PFSK-1 (cell line): Measurements from ENCODE around the gene TMPRSS11E.

Source experiments
- FOXP2 ChIP-seq: optimal IDR thresholded peaks from 2 replicates; pipeline ENCODE3; 2011; ENCODE audit warnings: borderline replicate concordance, control low read depth, inconsistent platforms; ENCODE audit not compliant: insufficient read depth; ENCODE audit errors: extremely low read length, extremely low read depth
- POLR2AphosphoS5 ChIP-seq: IDR thresholded peaks from 2 replicates; pipeline ENCODE4 v1.6.1; 2012; ENCODE audit warnings: low read depth, mild to moderate bottlenecking, control low read depth, low read length, moderate library complexity
- SIN3A ChIP-seq: IDR thresholded peaks from 2 replicates; pipeline ENCODE4 v1.6.1; 2012; ENCODE audit warnings: mild to moderate bottlenecking, low read length, moderate library complexity, borderline replicate concordance; ENCODE audit not compliant: insufficient read depth
- TAF1 ChIP-seq: IDR thresholded peaks from 2 replicates; pipeline ENCODE4 v1.6.1; 2012; ENCODE audit warnings: low read length, control low read depth, borderline replicate concordance; ENCODE audit not compliant: insufficient read depth
- TF ChIP-seq, protein P1 (sequence below), 2 experiments: IDR thresholded peaks; 2 replicates each; pipeline versions ENCODE4 v1.6.1 to v1.8.0; 2011 to 2012; ENCODE audit warnings: low read depth in 2 of 2, low read length in 2 of 2, control low read depth in 1 of 2, inconsistent platforms in 1 of 2, mild to moderate bottlenecking in 1 of 2, moderate library complexity in 1 of 2; ENCODE audit not compliant: insufficient read depth in 1 of 2

DNA sequence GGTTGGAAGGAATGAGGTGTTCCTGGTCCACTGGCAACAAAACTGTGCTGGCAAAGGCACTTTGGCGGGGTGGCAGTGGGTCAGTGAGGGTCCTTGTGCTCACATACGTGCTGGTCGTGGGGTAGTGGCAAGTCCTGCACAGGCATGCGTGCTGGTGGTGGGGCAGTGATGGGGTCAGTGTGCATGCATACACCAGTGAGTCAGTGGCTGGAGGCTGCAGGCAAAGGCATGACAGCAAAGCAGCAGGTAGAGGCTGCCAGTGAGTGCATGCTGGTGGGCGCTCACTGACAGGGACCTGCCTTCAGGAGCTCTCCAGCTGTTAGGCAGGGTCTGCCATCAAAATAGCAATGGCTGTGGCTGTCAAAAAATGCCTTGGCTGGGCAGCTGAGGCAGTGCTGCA, 42.1 kb downstream of the TMPRSS11E start:
- TF ChIP-seq POLR2AphosphoS5 (no peak), TAF1 (no peak), SIN3A (no peak), FOXP2 (no peak)
- TF ChIP-seq, protein P1, sequence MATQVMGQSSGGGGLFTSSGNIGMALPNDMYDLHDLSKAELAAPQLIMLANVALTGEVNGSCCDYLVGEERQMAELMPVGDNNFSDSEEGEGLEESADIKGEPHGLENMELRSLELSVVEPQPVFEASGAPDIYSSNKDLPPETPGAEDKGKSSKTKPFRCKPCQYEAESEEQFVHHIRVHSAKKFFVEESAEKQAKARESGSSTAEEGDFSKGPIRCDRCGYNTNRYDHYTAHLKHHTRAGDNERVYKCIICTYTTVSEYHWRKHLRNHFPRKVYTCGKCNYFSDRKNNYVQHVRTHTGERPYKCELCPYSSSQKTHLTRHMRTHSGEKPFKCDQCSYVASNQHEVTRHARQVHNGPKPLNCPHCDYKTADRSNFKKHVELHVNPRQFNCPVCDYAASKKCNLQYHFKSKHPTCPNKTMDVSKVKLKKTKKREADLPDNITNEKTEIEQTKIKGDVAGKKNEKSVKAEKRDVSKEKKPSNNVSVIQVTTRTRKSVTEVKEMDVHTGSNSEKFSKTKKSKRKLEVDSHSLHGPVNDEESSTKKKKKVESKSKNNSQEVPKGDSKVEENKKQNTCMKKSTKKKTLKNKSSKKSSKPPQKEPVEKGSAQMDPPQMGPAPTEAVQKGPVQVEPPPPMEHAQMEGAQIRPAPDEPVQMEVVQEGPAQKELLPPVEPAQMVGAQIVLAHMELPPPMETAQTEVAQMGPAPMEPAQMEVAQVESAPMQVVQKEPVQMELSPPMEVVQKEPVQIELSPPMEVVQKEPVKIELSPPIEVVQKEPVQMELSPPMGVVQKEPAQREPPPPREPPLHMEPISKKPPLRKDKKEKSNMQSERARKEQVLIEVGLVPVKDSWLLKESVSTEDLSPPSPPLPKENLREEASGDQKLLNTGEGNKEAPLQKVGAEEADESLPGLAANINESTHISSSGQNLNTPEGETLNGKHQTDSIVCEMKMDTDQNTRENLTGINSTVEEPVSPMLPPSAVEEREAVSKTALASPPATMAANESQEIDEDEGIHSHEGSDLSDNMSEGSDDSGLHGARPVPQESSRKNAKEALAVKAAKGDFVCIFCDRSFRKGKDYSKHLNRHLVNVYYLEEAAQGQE (IDR thresholded peaks at IDR 0.05; ENCODE audit: insufficient read depth in 1 of 2, low read depth in 2 of 2, low read length in 2 of 2) = no peak
